T1000 (cell line): ENCODE results near the gene ORAI1.
"Not testable (repeated sequence)": the region's sequence is repeated elsewhere in the genome, so short reads cannot be mapped to it uniquely, and the experiment has no call there.

Experiments used
- DNase-seq: peaks from one replicate; lab custom pipeline; 2025; ENCODE audit warnings: mixed read lengths; lab: John Stamatoyannopoulos, UW

Gene ORAI1

DNA sequence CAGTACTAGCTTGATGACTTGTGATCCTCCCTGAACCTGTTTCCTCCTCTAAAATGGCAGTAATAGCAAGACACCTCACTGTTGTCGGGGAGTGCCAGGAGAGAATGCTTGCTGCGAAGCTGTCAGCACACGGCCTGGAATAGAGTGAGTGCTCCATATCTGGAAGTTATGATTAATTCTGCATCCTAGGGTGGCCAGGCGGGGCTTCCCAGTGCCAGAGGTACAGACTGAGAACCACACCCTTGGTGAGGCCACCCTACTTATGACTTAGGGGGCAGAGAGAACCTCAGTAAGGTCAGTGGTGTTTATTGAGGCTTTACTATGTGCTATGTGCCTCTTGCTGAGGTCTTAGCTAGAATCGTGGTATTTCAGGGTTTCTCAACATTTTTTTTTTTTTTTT is 23.0 kb downstream of the ORAI1 start:
- DNase-seq: no peak

- DNase-seq: no peak
Observed at GRCh38 chr12:121649819-121650353, 23.6 kb downstream of the ORAI1 start.

DNA sequence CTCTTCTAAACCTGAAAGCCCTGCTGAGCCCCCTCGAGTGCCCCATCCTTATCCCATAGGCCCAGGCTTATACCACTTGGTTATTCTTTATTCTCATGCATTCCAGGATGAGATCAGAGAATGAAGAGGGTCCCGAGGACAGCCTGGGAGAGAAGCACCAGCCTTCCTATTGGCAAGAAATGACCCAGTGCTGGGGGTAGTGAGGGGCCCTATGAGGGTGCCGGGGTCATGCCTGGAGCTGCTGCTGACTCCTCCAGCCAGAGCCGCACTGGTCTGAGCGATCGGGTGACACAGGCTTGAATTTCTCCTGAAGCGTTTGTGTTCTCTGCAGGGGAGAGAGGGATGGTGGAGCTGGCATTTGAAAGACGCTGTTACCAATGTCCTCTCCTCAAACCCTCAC is 25.0 kb downstream of the ORAI1 start:
- no peak for DNase-seq

GRCh38 chr12:121652767-121653497 is 26.6 kb downstream of the ORAI1 start:
- no peak for DNase-seq

DNA sequence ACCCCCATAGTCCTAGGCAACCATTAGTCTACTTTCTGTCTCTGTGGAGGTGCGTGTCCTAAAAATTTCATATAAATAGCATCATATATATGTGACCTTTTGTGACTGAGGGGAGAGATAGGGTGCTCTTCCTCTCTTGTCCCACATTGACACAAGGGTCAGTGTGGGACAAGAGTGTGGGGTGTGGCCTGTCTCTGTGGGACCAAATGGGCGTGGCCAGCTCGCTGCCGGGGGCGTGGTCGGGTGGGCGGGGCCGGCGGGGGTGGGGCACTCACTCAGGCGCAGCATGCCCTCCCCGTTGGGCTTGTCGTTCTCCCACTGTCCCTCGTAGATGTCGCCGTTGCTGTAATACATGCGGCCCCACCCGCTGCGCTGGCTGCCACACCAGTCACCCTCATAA is 27.7 kb downstream of the ORAI1 start:
- DNase-seq: no peak

GRCh38 chr12:121656122-121656521 is 29.8 kb downstream of the ORAI1 start:
- DNase-seq: no peak

DNA sequence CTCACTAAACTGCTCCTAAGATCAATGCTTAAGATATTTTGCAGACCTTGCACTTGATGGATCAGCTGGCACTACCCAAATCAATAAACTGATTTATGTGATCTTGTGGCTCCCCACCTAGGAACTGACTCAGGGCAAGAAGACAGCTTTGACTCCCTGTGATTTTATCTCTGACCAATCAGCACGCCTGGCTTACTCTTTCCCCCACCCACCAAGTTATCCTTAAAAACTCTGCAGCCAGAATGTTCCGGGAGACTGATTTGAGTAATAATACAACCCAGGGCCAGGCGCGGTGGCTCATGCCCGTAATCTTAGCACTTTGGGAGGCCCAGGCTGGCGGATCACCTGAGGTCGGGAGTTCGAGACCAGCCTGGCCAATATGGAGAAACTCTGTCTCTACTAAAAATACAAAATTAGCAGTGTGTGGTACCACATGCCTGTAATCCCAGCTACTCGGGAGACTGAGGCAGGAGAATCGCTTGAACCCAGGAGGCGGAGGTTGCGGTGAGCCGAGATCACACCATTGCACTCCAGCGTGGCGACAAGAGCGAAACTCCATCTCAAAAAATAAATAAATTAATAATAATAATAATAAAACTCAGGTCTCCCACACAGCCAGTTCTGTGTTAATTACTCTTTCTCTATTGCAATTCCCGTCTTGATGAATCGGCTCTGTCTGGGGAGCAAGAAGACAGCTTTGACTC is 31.1 kb downstream of the ORAI1 start:
- DNase-seq: no peak

GRCh38 chr12:121661353-121662105 is 35.2 kb downstream of the ORAI1 start:
- DNase-seq: not testable (repeated sequence)

DNA sequence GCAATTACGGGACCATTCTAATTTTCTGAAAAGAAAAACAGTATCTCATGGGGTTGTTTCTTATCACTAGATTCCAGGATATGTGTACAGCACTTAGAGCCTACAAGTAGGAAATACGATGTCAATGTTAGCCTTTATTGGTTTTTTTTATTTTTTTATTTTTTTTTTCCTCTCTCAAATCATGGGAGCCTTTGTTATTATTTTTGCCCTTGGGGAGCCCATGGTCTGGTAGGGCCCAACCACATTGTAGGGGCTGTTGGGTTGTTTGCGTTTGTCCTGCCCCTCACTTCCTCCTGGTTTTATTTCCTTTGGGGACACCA is 37.2 kb downstream of the ORAI1 start:
- no peak for DNase-seq

DNA sequence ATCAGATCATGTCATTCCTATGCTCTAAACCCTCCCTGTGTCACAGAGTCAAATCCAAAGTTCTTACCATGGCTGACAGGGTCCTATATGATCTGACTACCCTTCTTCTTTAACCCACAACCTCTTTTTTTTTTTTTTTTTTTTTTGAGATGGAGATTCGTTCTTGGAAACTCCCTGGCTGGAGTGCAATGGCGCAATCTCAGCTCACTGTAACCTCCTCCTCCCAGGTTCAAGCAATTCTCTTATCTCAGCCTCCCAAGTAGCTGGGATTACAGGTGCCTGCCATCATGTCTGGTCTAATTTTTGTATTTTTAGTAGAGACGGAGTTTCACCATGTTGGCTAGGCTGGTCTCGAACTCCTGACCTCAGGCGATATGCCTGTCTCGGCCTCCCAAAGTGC is 40.5 kb downstream of the ORAI1 start:
- not testable (repeated sequence) for DNase-seq

DNA sequence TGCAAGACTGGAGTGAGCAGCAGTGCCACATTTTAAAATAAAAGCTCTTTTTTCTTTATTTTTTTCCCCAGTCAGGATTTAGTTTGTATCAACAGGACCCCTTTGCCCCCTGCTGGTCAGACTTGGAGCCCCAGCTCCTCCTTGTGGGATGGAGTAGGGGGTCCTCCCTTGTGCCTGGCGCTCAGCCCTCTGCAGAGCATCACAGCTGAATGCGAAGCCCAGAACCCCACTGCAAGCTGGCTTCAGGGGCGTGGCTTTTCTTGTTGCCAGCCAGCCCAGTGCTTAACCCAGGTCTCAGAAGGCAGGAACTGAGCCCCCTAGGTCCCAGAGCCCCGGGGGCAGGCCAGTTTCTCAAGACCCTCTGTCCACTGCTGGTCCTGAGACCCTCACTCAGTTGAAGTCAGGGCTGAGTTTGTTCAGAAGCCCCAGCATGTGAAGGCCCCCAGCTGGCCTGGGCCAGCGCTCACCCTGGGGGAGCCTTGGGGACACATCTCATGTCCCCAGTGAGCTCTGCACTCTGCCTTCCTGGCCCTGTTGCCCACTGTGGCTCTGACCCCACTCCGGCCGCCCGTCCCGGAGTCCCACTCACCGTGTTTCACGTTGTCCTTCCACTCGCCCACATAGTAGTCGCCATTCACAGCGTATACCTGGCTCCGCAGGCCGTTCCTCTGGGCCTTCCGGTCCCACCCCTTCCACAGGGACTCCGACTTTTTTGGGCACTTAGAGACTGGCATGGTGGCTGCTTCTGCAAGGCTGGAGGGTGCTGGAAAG is 42.6 kb downstream of the ORAI1 start:
- no peak for DNase-seq

- no peak for DNase-seq
Observed at GRCh38 chr12:121669521-121669900, 43.2 kb downstream of the ORAI1 start, which contains the start of gene MORN3. Gene MORN3 (minus strand): TSS chr12:121669654. CDS start chr12:121669483, 171 bp downstream.

DNA sequence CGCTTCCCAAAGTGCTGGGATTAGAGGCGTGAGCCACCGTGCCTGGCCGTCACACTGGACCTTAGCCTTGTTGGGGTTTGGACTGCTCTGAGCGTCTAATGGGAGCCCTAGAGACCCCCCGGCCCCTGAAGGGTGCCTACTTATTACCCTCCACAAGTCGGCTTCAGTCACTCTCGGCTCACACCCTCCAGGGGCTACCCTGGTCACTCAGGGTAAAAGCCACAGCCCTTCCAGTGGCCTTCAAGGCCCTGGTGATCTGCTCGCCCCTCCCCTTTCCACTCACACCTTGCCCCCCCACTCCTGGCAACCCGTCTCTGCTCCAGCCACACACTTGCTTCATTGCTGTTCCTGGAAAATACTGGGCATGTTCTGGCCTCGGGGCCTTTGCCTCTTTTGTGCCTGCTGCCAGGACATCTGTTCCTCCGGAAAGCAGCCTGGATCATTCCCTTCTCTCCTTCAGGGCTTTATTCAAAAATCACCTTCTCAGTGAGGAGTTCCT is 46.7 kb downstream of the ORAI1 start:
- no peak for DNase-seq

DNA sequence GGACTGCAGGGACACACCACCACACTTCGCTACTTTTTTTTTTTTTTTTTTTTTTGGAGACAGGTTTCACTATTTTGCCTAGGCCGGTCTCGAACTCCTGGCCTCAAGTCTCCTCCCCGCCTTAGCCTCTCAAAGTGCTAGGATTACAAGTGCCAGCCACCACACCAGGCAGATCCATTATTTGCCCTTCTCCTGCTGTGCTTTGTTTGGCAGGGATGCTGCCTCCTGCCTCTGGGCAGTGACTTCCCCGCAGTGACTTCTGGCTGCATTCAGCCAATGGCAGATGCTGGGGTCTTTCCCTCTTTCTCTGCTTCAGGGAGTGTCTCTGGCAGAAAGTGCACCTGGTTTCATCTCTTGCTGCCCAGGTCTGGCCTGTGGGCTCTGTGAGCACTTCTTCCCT is 49.9 kb downstream of the ORAI1 start:
- no peak for DNase-seq

DNA sequence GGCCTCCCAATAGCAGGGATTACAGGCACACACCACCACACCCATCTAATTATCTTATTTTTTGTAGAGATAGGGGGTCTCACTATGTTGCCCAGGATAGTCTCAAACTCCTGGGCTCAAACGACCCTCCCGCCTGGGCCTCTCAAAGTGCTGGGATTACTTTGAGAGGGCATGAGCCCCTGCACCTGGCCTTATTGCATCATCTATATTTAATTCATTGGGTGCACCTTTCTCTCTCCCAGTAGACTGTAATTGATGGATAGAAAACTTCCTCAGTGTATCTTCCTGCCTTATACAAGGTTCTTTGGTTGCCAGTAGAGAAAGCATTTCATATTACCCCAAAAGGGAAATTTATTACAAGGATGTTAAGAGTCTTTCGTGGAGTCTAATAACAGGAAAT is 52.0 kb downstream of the ORAI1 start:
- no peak for DNase-seq

GRCh38 chr12:121678716-121679300 is 52.5 kb downstream of the ORAI1 start:
- no peak for DNase-seq

DNA sequence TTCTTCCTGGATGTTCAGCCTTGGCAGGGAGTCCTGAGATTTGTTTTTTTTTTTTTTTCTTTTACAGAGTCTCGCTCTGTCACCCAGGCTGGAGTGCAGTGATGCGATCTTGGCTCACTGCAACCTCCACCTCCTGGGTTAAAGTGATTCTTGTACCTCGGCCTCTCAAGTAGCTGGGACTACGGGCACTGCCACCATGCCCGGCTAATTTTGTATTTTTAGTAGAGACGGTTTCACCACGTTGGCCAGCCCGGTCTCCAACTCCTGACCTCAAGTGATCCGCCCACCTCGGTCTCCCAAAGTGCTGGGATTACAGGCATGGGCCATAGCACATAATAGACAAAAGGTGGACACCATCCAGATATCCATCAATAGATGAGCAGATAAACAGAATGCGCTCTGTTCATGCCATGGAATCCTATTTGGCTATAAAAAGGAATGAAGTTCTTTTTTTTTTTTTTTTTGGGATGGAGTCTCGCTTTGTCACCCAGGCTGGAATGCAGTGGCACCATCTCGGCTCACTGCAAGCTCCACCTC is 53.4 kb downstream of the ORAI1 start:
- not testable (repeated sequence) for DNase-seq

- no peak for DNase-seq
Observed at GRCh38 chr12:121688966-121689365, 62.6 kb downstream of the ORAI1 start.

DNA sequence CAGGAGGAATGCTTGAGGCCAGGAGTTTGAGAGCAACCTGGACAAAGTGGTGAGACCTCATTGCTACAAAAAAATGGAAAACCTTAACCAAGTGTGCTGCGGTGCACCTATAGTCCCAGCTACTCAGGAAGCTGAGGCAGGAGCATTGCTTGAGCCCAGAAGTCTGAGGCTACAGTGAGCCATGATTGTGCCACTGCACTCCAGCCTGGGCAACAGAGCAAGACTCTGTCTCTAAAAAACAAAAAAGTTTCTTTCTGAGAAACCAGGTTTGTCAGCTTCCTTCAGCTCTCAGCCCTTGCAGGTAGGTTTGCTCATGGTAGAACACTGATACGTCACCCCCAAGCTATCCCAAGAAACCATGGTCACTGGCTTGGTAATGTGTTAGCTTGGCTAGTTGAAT is 63.1 kb downstream of the ORAI1 start:
- DNase-seq: no peak
